Right atrium auricular region (tissue), 2 donors: Measurements from ENCODE around the gene STARD13. TPM values are rescaled to one million over a fixed set of nuclear protein-coding genes. Genes with fewer than 3 reads are reported as not detected.
A peak's percentile ranks its signal among the peaks of the same experiment; 100 is the strongest.
"Not testable (repeated sequence)": the region's sequence is repeated elsewhere in the genome, so short reads cannot be mapped to it uniquely, and the experiment has no call there.

Experiments used
- DNase-seq: peaks from one replicate; pipeline ENCODE4 v3.0.0-alpha.2; 2019; ENCODE audit warnings: low spot score
- H3K27ac ChIP-seq, 2 donors: fragments of 200-600 bp; sonication (generic); 1 replicate in 1 of 2; 2 replicates in 1 of 2; pipeline ENCODE4 v1.5.1; 2016 to 2019
- H3K27me3 ChIP-seq, 2 donors: fragments of 200-600 bp; sonication (generic); one replicate each; pipeline versions ENCODE4 v1.5.1 to v1.6.0; 2017 to 2019
- H3K36me3 ChIP-seq: fragments of 200-600 bp; sonication (generic); one replicate; pipeline ENCODE4 v1.5.1; 2016
- H3K4me1 ChIP-seq, 2 donors: fragments of 200-600 bp; sonication (generic); one replicate each; pipeline versions ENCODE4 v1.5.1 to v1.6.0; 2017 to 2019
- H3K4me3 ChIP-seq, 2 donors: fragments of 200-600 bp; sonication (generic); 1 replicate in 1 of 2; 2 replicates in 1 of 2; pipeline ENCODE4 v1.5.1; 2017 to 2019; ENCODE audit warnings: mild to moderate bottlenecking in 1 of 2, moderate library complexity in 1 of 2
- H3K9me3 ChIP-seq, 2 donors: fragments of 200-600 bp; sonication (generic); one replicate each; pipeline ENCODE4 v1.5.1; 2019
- CTCF ChIP-seq, 2 donors: fragments of 200-600 bp; sonication (generic); IDR thresholded peaks; one replicate each; pipeline ENCODE4 v1.5.1; 2019; ENCODE audit warnings: antibody characterized with exemption in 2 of 2
- total RNA-seq, 2 donors: library from RNA; depleted of rRNA; stranded (reverse); fragments of >200 nt; gene quantifications; one replicate each; pipeline ENCODE4 v1.1.0, GENCODE V29; 2016

The STARD13 gene
- total RNA-seq, 2 donors from 2014 or later, result 21.6 to 23.3 TPM

GRCh38 chr13:33249066-33249465 lies 36.5 kb downstream of the STARD13 start:
- Histone ChIP-seq H3K4me3 (no peak overlapping the region), H3K36me3 (no peaks in the 10 kb centered on the region), H3K4me1 (peaks cover 0 to 72% of the 10 kb centered on the region in 2 donors), H3K27me3 (no peaks in the 10 kb centered on the region), H3K9me3 (no peaks in the 10 kb centered on the region), H3K27ac (peak overlapping the region; percentile 77 to 87)
- TF ChIP-seq CTCF (IDR thresholded peaks at IDR 0.05), result no peak
- DNase-seq, result no peak

- DNase-seq, result no peak
- H3K4me1 ChIP-seq, result peaks cover 0 to 42% of the 10 kb centered on the region in 2 donors
- no peaks in the 10 kb centered on the region for H3K36me3 ChIP-seq
- no peak overlapping the region for H3K4me3 ChIP-seq
- H3K9me3 ChIP-seq, result peaks cover 0 to under 1% of the 10 kb centered on the region in 2 donors
- no peak for TF ChIP-seq CTCF (IDR thresholded peaks at IDR 0.05)
- no peak overlapping the region for H3K27ac ChIP-seq
- no peaks in the 10 kb centered on the region for H3K27me3 ChIP-seq
These were observed 39.9 kb downstream of the STARD13 start for GRCh38 chr13:33245505-33246158.

GRCh38 chr13:33244907-33245287 lies 40.7 kb downstream of the STARD13 start:
- DNase-seq, result no peak
- Histone ChIP-seq H3K27ac (no peak overlapping the region), H3K36me3 (no peaks in the 10 kb centered on the region), H3K4me3 (no peak overlapping the region), H3K4me1 (peaks cover 0 to 35% of the 10 kb centered on the region in 2 donors), H3K9me3 (peaks cover 0 to 6% of the 10 kb centered on the region in 2 donors), H3K27me3 (no peaks in the 10 kb centered on the region)
- TF ChIP-seq CTCF (IDR thresholded peaks at IDR 0.05), result no peak

GRCh38 chr13:33244210-33244906 lies 41.2 kb downstream of the STARD13 start:
- no peak for TF ChIP-seq CTCF (IDR thresholded peaks at IDR 0.05)
- Histone ChIP-seq H3K27ac (no peak overlapping the region), H3K4me1 (peaks cover 0 to 30% of the 10 kb centered on the region in 2 donors), H3K27me3 (no peaks in the 10 kb centered on the region), H3K9me3 (peaks cover 0 to 6% of the 10 kb centered on the region in 2 donors), H3K4me3 (no peak overlapping the region), H3K36me3 (no peaks in the 10 kb centered on the region)
- DNase-seq, result no peak

GRCh38 chr13:33242984-33243617 lies 42.5 kb downstream of the STARD13 start:
- Histone ChIP-seq H3K4me3 (no peak overlapping the region), H3K9me3 (peaks cover 0 to 6% of the 10 kb centered on the region in 2 donors), H3K27ac (no peak overlapping the region), H3K4me1 (peaks cover 0 to 17% of the 10 kb centered on the region in 2 donors), H3K27me3 (no peaks in the 10 kb centered on the region), H3K36me3 (no peaks in the 10 kb centered on the region)
- no peak for TF ChIP-seq CTCF (IDR thresholded peaks at IDR 0.05)
- DNase-seq, result no peak

GRCh38 chr13:33242372-33242771 lies 43.2 kb downstream of the STARD13 start:
- not testable (repeated sequence) for DNase-seq, H3K27me3 ChIP-seq, H3K9me3 ChIP-seq, H3K27ac ChIP-seq, H3K4me3 ChIP-seq, H3K36me3 ChIP-seq
- peaks cover 0 to 16% of the 10 kb centered on the region in 2 donors for H3K4me1 ChIP-seq
